Glutamatergic neuron (in vitro differentiated cells): ENCODE measurements around the gene FNDC3A. TPM values are rescaled to one million over a fixed set of nuclear protein-coding genes. Genes with fewer than 3 reads are reported as not detected.

ENCODE experiments used
- DNase-seq: peaks from one replicate; pipeline ENCODE4 v3.0.0; 2022
- H3K27ac Mint-ChIP-seq: one replicate; pipeline ENCODE4 v1.8.0; 2020; ENCODE audit warnings: mild to moderate bottlenecking, mixed read lengths, inconsistent platforms; ENCODE audit not compliant: unreplicated experiment
- H3K27me3 Mint-ChIP-seq: one replicate; pipeline ENCODE4 v1.8.0; 2020; ENCODE audit warnings: mild to moderate bottlenecking, moderate library complexity, mixed read lengths, inconsistent platforms; ENCODE audit not compliant: unreplicated experiment
- H3K36me3 Mint-ChIP-seq: one replicate; pipeline ENCODE4 v1.8.0; 2020; ENCODE audit warnings: mild to moderate bottlenecking, mixed read lengths, inconsistent platforms; ENCODE audit not compliant: unreplicated experiment
- H3K4me1 Mint-ChIP-seq: one replicate; pipeline ENCODE4 v1.8.0; 2020; ENCODE audit warnings: mild to moderate bottlenecking, low read depth, mixed read lengths, inconsistent platforms; ENCODE audit not compliant: unreplicated experiment
- H3K4me3 Mint-ChIP-seq: one replicate; pipeline ENCODE4 v1.8.0; 2020; ENCODE audit warnings: mild to moderate bottlenecking, mixed read lengths, inconsistent platforms; ENCODE audit not compliant: unreplicated experiment
- H3K9me3 Mint-ChIP-seq: one replicate; pipeline ENCODE4 v1.8.0; 2020; ENCODE audit warnings: mild to moderate bottlenecking, moderate library complexity, mixed read lengths, inconsistent platforms; ENCODE audit not compliant: unreplicated experiment
- total RNA-seq: library from RNA; stranded (reverse); fragmentation: NEBNext Ultra II Directional; extraction: Animal tissue kit (Norgen Biotek cat#: 25700); gene quantifications from one replicate; pipeline ENCODE4 v1.2.1, GENCODE V29; 2021; ENCODE audit not compliant: unreplicated experiment
- TF ChIP-seq, protein P1 (sequence below): fragments of 200-600 bp; sonication (generic); IDR thresholded peaks from one replicate; pipeline ENCODE4 v1.5.0; 2021; ENCODE audit not compliant: partially characterized antibody, unreplicated experiment

Gene FNDC3A
- total RNA-seq, 1 donor from 2014 or later: 46.3 TPM

DNA sequence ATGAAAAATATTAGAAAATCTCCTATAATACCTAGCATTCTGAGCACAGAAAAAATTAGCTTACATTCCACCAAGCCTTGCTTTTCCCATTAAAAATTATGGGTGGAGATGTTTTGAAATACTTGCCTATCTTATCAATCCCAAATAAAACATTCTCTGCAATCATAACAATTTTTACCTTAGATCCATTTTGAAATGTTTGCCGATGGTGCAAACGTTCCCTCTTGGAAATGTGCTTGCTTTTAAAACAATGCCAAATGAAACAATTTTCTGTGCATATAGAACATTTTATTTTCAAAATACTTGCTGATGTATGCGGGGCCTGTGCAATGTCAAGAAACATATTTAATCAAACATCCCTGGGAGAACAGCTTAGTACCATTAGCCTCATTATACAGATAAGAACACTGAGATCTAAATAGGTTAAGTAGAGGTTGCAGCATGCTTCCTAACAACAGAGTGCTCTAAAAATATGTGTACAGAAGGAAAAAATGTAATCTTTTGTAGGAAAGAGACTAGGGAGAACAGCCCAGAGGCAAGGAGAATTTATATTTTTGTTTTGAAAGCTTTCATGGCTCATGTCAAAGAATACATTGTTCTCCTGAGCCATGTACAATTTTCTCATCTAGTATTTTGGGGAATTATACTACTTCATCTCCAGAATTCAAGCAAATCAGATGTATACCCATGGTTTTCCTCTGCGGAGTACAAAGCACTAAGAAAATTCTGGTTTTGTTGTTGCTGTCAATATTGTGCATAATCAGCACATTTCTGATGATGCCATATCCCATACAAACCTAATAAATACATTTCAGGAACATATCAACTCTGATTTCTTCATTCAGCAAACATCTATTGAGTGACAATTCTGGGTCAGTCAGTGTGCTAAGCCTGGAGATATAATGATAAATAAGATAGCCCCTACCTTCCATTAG is 25.9 kb upstream of the FNDC3A start:
- peaks cover 1% of the 10 kb centered on the region for H3K27me3 Mint-ChIP-seq
- no peak overlapping the region for H3K4me3 Mint-ChIP-seq
- peaks cover 2% of the 10 kb centered on the region for H3K9me3 Mint-ChIP-seq
- no peaks in the 10 kb centered on the region for H3K36me3 Mint-ChIP-seq
- H3K27ac Mint-ChIP-seq: no peak overlapping the region
- TF ChIP-seq, protein P1, sequence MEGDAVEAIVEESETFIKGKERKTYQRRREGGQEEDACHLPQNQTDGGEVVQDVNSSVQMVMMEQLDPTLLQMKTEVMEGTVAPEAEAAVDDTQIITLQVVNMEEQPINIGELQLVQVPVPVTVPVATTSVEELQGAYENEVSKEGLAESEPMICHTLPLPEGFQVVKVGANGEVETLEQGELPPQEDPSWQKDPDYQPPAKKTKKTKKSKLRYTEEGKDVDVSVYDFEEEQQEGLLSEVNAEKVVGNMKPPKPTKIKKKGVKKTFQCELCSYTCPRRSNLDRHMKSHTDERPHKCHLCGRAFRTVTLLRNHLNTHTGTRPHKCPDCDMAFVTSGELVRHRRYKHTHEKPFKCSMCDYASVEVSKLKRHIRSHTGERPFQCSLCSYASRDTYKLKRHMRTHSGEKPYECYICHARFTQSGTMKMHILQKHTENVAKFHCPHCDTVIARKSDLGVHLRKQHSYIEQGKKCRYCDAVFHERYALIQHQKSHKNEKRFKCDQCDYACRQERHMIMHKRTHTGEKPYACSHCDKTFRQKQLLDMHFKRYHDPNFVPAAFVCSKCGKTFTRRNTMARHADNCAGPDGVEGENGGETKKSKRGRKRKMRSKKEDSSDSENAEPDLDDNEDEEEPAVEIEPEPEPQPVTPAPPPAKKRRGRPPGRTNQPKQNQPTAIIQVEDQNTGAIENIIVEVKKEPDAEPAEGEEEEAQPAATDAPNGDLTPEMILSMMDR: no peak
- H3K4me1 Mint-ChIP-seq: no peaks in the 10 kb centered on the region
- no peak for DNase-seq

- H3K4me1 Mint-ChIP-seq: no peaks in the 10 kb centered on the region
- H3K4me3 Mint-ChIP-seq: no peak overlapping the region
- H3K27ac Mint-ChIP-seq: no peak overlapping the region
- no peak for DNase-seq
- TF ChIP-seq, protein P1: no peak
- H3K9me3 Mint-ChIP-seq: peaks cover 2% of the 10 kb centered on the region
- no peaks in the 10 kb centered on the region for H3K36me3 Mint-ChIP-seq
- peaks cover 1% of the 10 kb centered on the region for H3K27me3 Mint-ChIP-seq
Measured at GRCh38 chr13:48950501-48950875, 25.2 kb upstream of the FNDC3A start.

- H3K4me1 Mint-ChIP-seq: no peaks in the 10 kb centered on the region
- H3K4me3 Mint-ChIP-seq: no peak overlapping the region
- TF ChIP-seq, protein P1: no peak
- no peaks in the 10 kb centered on the region for H3K36me3 Mint-ChIP-seq
- peaks cover 1% of the 10 kb centered on the region for H3K27me3 Mint-ChIP-seq
- H3K27ac Mint-ChIP-seq: no peak overlapping the region
- peaks cover 2% of the 10 kb centered on the region for H3K9me3 Mint-ChIP-seq
- no peak for DNase-seq
Measured at GRCh38 chr13:48954081-48954480, 21.6 kb upstream of the FNDC3A start.

DNA sequence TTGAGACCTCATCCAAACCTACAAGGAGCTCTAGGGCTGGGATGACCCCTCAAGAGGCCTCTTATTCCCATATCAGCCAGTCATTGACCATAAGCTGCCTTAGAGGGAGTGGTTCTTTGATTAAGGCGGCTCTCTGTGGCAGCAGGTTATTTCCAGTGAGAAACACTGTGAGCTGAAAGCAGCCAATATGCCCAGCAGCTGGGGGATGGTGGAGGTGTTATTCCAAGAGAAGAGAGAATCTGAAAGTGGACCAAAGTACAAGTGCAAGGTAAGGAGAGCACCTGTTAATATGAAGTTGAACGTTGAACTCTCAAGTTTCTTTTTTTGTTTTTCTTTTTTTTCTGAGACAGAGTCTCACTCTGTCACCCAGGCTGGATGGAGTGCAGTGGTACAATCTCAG is 20.2 kb upstream of the FNDC3A start:
- Mint-ChIP-seq H3K27ac (no peak overlapping the region), H3K4me3 (no peak overlapping the region), H3K4me1 (no peaks in the 10 kb centered on the region), H3K36me3 (no peaks in the 10 kb centered on the region), H3K9me3 (peaks cover 1% of the 10 kb centered on the region), H3K27me3 (no peaks in the 10 kb centered on the region)
- no peak for DNase-seq
- TF ChIP-seq, protein P1: no peak

- Mint-ChIP-seq H3K27me3 (no peaks in the 10 kb centered on the region), H3K4me3 (no peak overlapping the region), H3K9me3 (peaks cover 4% of the 10 kb centered on the region), H3K27ac (no peak overlapping the region), H3K36me3 (no peaks in the 10 kb centered on the region), H3K4me1 (no peaks in the 10 kb centered on the region)
- no peak for DNase-seq
- TF ChIP-seq, protein P1: no peak
Measured at GRCh38 chr13:48961379-48961778, 14.3 kb upstream of the FNDC3A start.
